Left ventricle myocardium superior (tissue), 1 donor: ENCODE measurements around the gene TMEM151B. TPM values are rescaled to one million over a fixed set of nuclear protein-coding genes. Genes with fewer than 3 reads are reported as not detected.

Experiments
- ATAC-seq: fragments of 200-7000 bp; cut with Tn5 transposase; one replicate; pipeline ENCODE4 v1.9.1; 2020; ENCODE audit warnings: mild to moderate bottlenecking, moderate library complexity
- DNase-seq: peaks from one replicate; pipeline ENCODE4 v3.0.0-alpha.2; 2020
- intact Hi-C: fragments of 100-400 bp; cut with micrococcal nuclease; formaldehyde crosslinking; loops from one replicate; pipeline ENCODE4 v1.11.0; 2022
- long read RNA-seq: library from polyadenylated mRNA; unstranded; transcript quantifications from one replicate; pipeline ENCODE4 v2.0.0, GENCODE V29; 2021
- total RNA-seq: library from RNA; stranded (reverse); fragmentation: NEBNext Ultra II Directional; extraction: Animal tissue kit (Norgen Biotek cat#: 25700); gene quantifications from one replicate; pipeline ENCODE4 v1.2.1, GENCODE V29; 2021
- donor health status: DM: no; HTN: yes; CAD: no; lungs with severe emphysema.

The TMEM151B gene
- not detected for total RNA-seq
- long read RNA-seq: 0 reads

- intact Hi-C loops: loop anchor here (5.0 to 10.0 kb wide), 2 partner anchors 45 to 67 kb away; partner anchors contain the start of gene AARS2
- no peak for ATAC-seq
- DNase-seq: no peak
Observed at GRCh38 chr6:44269921-44270525, at the start of gene TMEM151B. TSS of gene TMEM151B (plus strand) at chr6:44270450. CDS start at chr6:44270743, 293 bp downstream.

GRCh38 chr6:44220913-44221290, 49.3 kb upstream of the TMEM151B start:
- intact Hi-C loops: no loop called here
- DNase-seq (no peak), ATAC-seq (no peak)

- ATAC-seq (peak; percentile 67), DNase-seq (peak; percentile 96)
- intact Hi-C loops: no loop called here
Observed at GRCh38 chr6:44221291-44221960, 48.8 kb upstream of the TMEM151B start.

GRCh38 chr6:44221961-44222335, 48.3 kb upstream of the TMEM151B start:
- DNase-seq (no peak), ATAC-seq (no peak)
- intact Hi-C loops: no loop called here

GRCh38 chr6:44222486-44223318, 47.5 kb upstream of the TMEM151B start:
- DNase-seq: peak; percentile 33

GRCh38 chr6:44223319-44224028, 46.8 kb upstream of the TMEM151B start, which contains the start of gene SLC29A1:
TSS of gene SLC29A1 (plus strand) at chr6:44223595. CDS start at chr6:44227314, 3,719 bp downstream.
- ATAC-seq (peak; percentile 41), DNase-seq (peak; percentile 92)
- intact Hi-C loops: no loop called here

More at GRCh38 chr6:44222486-44223318, 47.5 kb upstream of the TMEM151B start:
- intact Hi-C loops: no loop called here
- ATAC-seq: no peak

GRCh38 chr6:44224029-44224964, 46.0 kb upstream of the TMEM151B start:
- no peak for ATAC-seq
- peak; percentile 46 for DNase-seq
- intact Hi-C loops: no loop called here

- no peak for ATAC-seq
- DNase-seq: no peak
- intact Hi-C loops: no loop called here
Observed at GRCh38 chr6:44224965-44225305, 45.3 kb upstream of the TMEM151B start.

- intact Hi-C loops: no loop called here
Observed at GRCh38 chr6:44225579-44226325, 44.5 kb upstream of the TMEM151B start.

GRCh38 chr6:44226368-44227147, 43.7 kb upstream of the TMEM151B start:
- peak; percentile 53 for ATAC-seq
- intact Hi-C loops: no loop called here
- peak; percentile 80 for DNase-seq

More at GRCh38 chr6:44225579-44226325, 44.5 kb upstream of the TMEM151B start:
- DNase-seq (no peak), ATAC-seq (no peak)

- intact Hi-C loops: no loop called here
- peak; percentile 48 for DNase-seq
- ATAC-seq: peak; percentile 11
Observed at GRCh38 chr6:44227148-44227793, 43.0 kb upstream of the TMEM151B start.

- ATAC-seq: no peak
- no peak for DNase-seq
- intact Hi-C loops: no loop called here
Observed at GRCh38 chr6:44228031-44228430, 42.2 kb upstream of the TMEM151B start.

- intact Hi-C loops: no loop called here
- DNase-seq (no peak), ATAC-seq (peak; percentile 1)
Observed at GRCh38 chr6:44228433-44228832, 41.8 kb upstream of the TMEM151B start.

- DNase-seq: no peak
- ATAC-seq: no peak
- intact Hi-C loops: no loop called here
Observed at GRCh38 chr6:44228836-44229235, 41.4 kb upstream of the TMEM151B start.

- intact Hi-C loops: no loop called here
- peak; percentile 76 for DNase-seq
- ATAC-seq: peak; percentile 56
Observed at GRCh38 chr6:44229376-44230033, 40.7 kb upstream of the TMEM151B start.
